GM18867 (cell line): ENCODE measurements around the gene CDCA5.

Experiments used
- ATAC-seq: cut with Tn5 transposase; IDR thresholded peaks from one replicate; pipeline ENCODE4 v1.9.1; 2021; ENCODE audit warnings: mild to moderate bottlenecking, moderate library complexity; ENCODE audit not compliant: unreplicated experiment

CDCA5 gene

GRCh38 chr11:65077451-65077850, 6.4 kb downstream of the CDCA5 start:
- ATAC-seq = no peak

- no peak for ATAC-seq
Observed at GRCh38 chr11:65072631-65072966, 11.2 kb downstream of the CDCA5 start.

GRCh38 chr11:65071907-65072630, 11.8 kb downstream of the CDCA5 start:
- ATAC-seq = no peak

GRCh38 chr11:65069217-65069616, 14.6 kb downstream of the CDCA5 start:
- ATAC-seq = no peak

GRCh38 chr11:65067446-65067845, 16.4 kb downstream of the CDCA5 start:
- ATAC-seq = no peak

GRCh38 chr11:65066805-65067291, 17.0 kb downstream of the CDCA5 start:
- no peak for ATAC-seq

- ATAC-seq = no peak
Observed at GRCh38 chr11:65066315-65066714, 17.5 kb downstream of the CDCA5 start.

- no peak for ATAC-seq
Observed at GRCh38 chr11:65065851-65066250, 18.0 kb downstream of the CDCA5 start.

GRCh38 chr11:65064847-65065240, 19.0 kb downstream of the CDCA5 start:
- ATAC-seq = no peak

- ATAC-seq = no peak
Observed at GRCh38 chr11:65063532-65063931, 20.3 kb downstream of the CDCA5 start.

- ATAC-seq = no peak
Observed at GRCh38 chr11:65060913-65061408, 22.9 kb downstream of the CDCA5 start.

GRCh38 chr11:65059959-65060824, 23.6 kb downstream of the CDCA5 start:
- ATAC-seq = no peak

GRCh38 chr11:65059523-65059922, 24.3 kb downstream of the CDCA5 start:
- ATAC-seq = no peak

- no peak for ATAC-seq
Observed at GRCh38 chr11:65058419-65059054, 25.3 kb downstream of the CDCA5 start, which contains the start of gene NAALADL1. TSS of gene NAALADL1 (minus strand) at chr11:65058553. CDS start at chr11:65058521, 32 bp downstream.

GRCh38 chr11:65058012-65058411, 25.8 kb downstream of the CDCA5 start:
- ATAC-seq = no peak

GRCh38 chr11:65057526-65057925, 26.3 kb downstream of the CDCA5 start:
- ATAC-seq = no peak

GRCh38 chr11:65056999-65057398, 26.8 kb downstream of the CDCA5 start:
- ATAC-seq = no peak

GRCh38 chr11:65055538-65055937, 28.3 kb downstream of the CDCA5 start:
- no peak for ATAC-seq

GRCh38 chr11:65053827-65054508, 29.9 kb downstream of the CDCA5 start:
- ATAC-seq = no peak

- ATAC-seq = no peak
Observed at GRCh38 chr11:65051398-65051858, 32.4 kb downstream of the CDCA5 start.
